Amygdala (tissue), 56 donors: ENCODE measurements around the gene TBC1D22A.
"Not testable (repeated sequence)": the region's sequence is repeated elsewhere in the genome, so short reads cannot be mapped to it uniquely, and the experiment has no call there.

ENCODE experiments used
- DNase-seq, 56 donors: peaks; one replicate each; lab custom pipeline; 2025; lab: John Stamatoyannopoulos, UW

The TBC1D22A gene

GRCh38 chr22:46762238-46763050 lies at the start of gene TBC1D22A:
Gene TBC1D22A, plus strand, starts transcription at chr22:46762650. Its CDS starts 137 bp downstream, at chr22:46762787.
- DNase-seq, result peak in 55 of 56 donors; percentile 43 to 95 (median 87)

GRCh38 chr22:46714550-46714949 lies 47.9 kb upstream of the TBC1D22A start:
- DNase-seq, result no peak

- no peak for DNase-seq
Measured at GRCh38 chr22:46719921-46720320, 42.5 kb upstream of the TBC1D22A start.

GRCh38 chr22:46721501-46722085 lies 40.9 kb upstream of the TBC1D22A start:
- DNase-seq, result no peak

- DNase-seq, result no peak
Measured at GRCh38 chr22:46723882-46724281, 38.6 kb upstream of the TBC1D22A start.

GRCh38 chr22:46725096-46725495 lies 37.4 kb upstream of the TBC1D22A start:
- no peak for DNase-seq

GRCh38 chr22:46726066-46726985 lies 36.1 kb upstream of the TBC1D22A start:
- DNase-seq, result no peak

GRCh38 chr22:46726986-46727317 lies 35.5 kb upstream of the TBC1D22A start:
- DNase-seq, result no peak

GRCh38 chr22:46727813-46728364 lies 34.6 kb upstream of the TBC1D22A start:
- DNase-seq, result no peak

GRCh38 chr22:46728470-46728869 lies 34.0 kb upstream of the TBC1D22A start:
- no peak for DNase-seq

GRCh38 chr22:46730568-46731245 lies 31.7 kb upstream of the TBC1D22A start:
- DNase-seq, result no peak

GRCh38 chr22:46731246-46732040 lies 31.0 kb upstream of the TBC1D22A start:
- DNase-seq, result peak in 1 of 56 donors; percentile 62

GRCh38 chr22:46732041-46732379 lies 30.4 kb upstream of the TBC1D22A start:
- no peak for DNase-seq

- no peak for DNase-seq
Measured at GRCh38 chr22:46732513-46732912, 29.9 kb upstream of the TBC1D22A start.

GRCh38 chr22:46734213-46734722 lies 28.2 kb upstream of the TBC1D22A start:
- not testable (repeated sequence) for DNase-seq

- DNase-seq, result peak in 5 of 56 donors; percentile 4 to 40 (median 13)
Measured at GRCh38 chr22:46734830-46735453, 27.5 kb upstream of the TBC1D22A start.

- DNase-seq, result no peak
Measured at GRCh38 chr22:46735747-46736608, 26.5 kb upstream of the TBC1D22A start.

- no peak for DNase-seq
Measured at GRCh38 chr22:46736705-46737104, 25.7 kb upstream of the TBC1D22A start.
